K562 (cell line): ENCODE measurements around the gene PCSK7. TPM values are rescaled to one million over a fixed set of nuclear protein-coding genes. Genes with fewer than 3 reads are reported as not detected.

Experiments used
- CREB1 ChIP-seq, 2 experiments: sonication (generic) in 1 of 2; formaldehyde crosslinking in 1 of 2; IDR thresholded peaks; 2 replicates each; pipeline versions ENCODE4 v1.6.1 to v1.8.0; 2012 to 2022; ENCODE audit warnings: inconsistent platforms in 1 of 2, mild to moderate bottlenecking in 1 of 2, missing genetic modification reagents in 1 of 2, moderate library complexity in 1 of 2
- HDAC6 ChIP-seq: IDR thresholded peaks from 2 replicates; pipeline ENCODE4 v1.6.1; 2012; ENCODE audit warnings: low read depth, mild to moderate bottlenecking, control low read depth, inconsistent platforms, low read length, moderate library complexity
- NBN ChIP-seq: fragments of 450-650 bp; IDR thresholded peaks from 2 replicates; pipeline ENCODE4 v1.6.1; 2016; ENCODE audit warnings: low read depth, mild to moderate bottlenecking
- NR4A1 ChIP-seq, 2 experiments: fragments of 250-450 bp in 1 of 2; fragments of 450-650 bp in 1 of 2; sonication (Bioruptor Pico) in 1 of 2; IDR thresholded peaks; 2 replicates each; pipeline versions ENCODE4 v1.4.0 to v1.6.1; 2016 to 2020; ENCODE audit warnings: mild to moderate bottlenecking in 2 of 2, missing compliant biosample characterization in 1 of 2, missing genetic modification characterization in 1 of 2, moderate library complexity in 1 of 2
- ZNF239 ChIP-seq: fragments of 250-450 bp; sonication (Bioruptor Pico); IDR thresholded peaks from 2 replicates; pipeline ENCODE4 v1.4.0; 2020; ENCODE audit warnings: mild to moderate bottlenecking
- ZNF311 ChIP-seq: fragments of 250-450 bp; sonication (Bioruptor Pico); IDR thresholded peaks from 2 replicates; pipeline ENCODE4 v1.4.0; 2020; ENCODE audit warnings: mild to moderate bottlenecking, moderate library complexity
- ZNF766 ChIP-seq: fragments of 200-800 bp; sonication (Bioruptor generic); conservative IDR thresholded peaks from 2 replicates; pipeline ENCODE4 v1.6.1; 2016; ENCODE audit warnings: missing genetic modification characterization, missing compliant biosample characterization
- polyA plus RNA-seq, 8 experiments: library from polyadenylated mRNA; depleted of rRNA in 4 of 8; stranded (reverse) in 5 of 8; unstranded in 3 of 8; fragments of >200 nt; fragmentation: Nextera tagmentation in 2 of 8; fragmentation: Illumina TruSeq in 1 of 8; extraction: Ambion mirVana in 2 of 8; extraction: Trizol in 1 of 8; gene quantifications; 2 replicates each; pipeline versions ENCODE4 v1.2.1 to v1.2.3, GENCODE V29; 2011 to 2014; ENCODE audit warnings: inconsistent platforms in 1 of 8, missing spikeins in 1 of 8
- total RNA-seq, 7 experiments: library from RNA; depleted of rRNA in 6 of 7; stranded (reverse); fragments of >200 nt in 6 of 7; fragmentation: Illumina TruSeq in 2 of 7; extraction: Trizol in 2 of 7; gene quantifications; 2 replicates each; pipeline versions ENCODE4 v1.2.1 to v1.2.3, GENCODE V29; 2011 to 2021; ENCODE audit warnings: low replicate concordance in 1 of 7
- TF ChIP-seq, protein P1 (sequence below), 2 experiments: fragments of 450-650 bp; formaldehyde crosslinking in 1 of 2; IDR thresholded peaks; 2 replicates each; pipeline versions ENCODE4 v1.4.0 to v1.6.1; 2014 to 2020; ENCODE audit warnings: mild to moderate bottlenecking in 2 of 2, borderline replicate concordance in 1 of 2, low read depth in 1 of 2
- TF ChIP-seq, protein P2 (sequence below): fragments of 450-650 bp; formaldehyde crosslinking; conservative IDR thresholded peaks from 2 replicates; pipeline ENCODE4 v1.4.0; 2022; ENCODE audit warnings: mild to moderate bottlenecking, missing genetic modification characterization
- TF ChIP-seq, protein P3 (sequence below): fragments of 450-650 bp; IDR thresholded peaks from 2 replicates; pipeline ENCODE4 v1.7.1; 2018; ENCODE audit warnings: mild to moderate bottlenecking, low read depth; ENCODE audit not compliant: partially characterized antibody
- TF ChIP-seq, protein P4 (sequence below): fragments of 250-450 bp; sonication (Bioruptor Pico); IDR thresholded peaks from 2 replicates; pipeline ENCODE4 v1.4.0; 2020

The PCSK7 gene
- total and polyA plus RNA-seq, 9 of the 15 experiments (the other 6 are each of a cell fraction or from before 2014, with no cell fraction given), result 3.1 to 29.2 (median 15.6) TPM

DNA sequence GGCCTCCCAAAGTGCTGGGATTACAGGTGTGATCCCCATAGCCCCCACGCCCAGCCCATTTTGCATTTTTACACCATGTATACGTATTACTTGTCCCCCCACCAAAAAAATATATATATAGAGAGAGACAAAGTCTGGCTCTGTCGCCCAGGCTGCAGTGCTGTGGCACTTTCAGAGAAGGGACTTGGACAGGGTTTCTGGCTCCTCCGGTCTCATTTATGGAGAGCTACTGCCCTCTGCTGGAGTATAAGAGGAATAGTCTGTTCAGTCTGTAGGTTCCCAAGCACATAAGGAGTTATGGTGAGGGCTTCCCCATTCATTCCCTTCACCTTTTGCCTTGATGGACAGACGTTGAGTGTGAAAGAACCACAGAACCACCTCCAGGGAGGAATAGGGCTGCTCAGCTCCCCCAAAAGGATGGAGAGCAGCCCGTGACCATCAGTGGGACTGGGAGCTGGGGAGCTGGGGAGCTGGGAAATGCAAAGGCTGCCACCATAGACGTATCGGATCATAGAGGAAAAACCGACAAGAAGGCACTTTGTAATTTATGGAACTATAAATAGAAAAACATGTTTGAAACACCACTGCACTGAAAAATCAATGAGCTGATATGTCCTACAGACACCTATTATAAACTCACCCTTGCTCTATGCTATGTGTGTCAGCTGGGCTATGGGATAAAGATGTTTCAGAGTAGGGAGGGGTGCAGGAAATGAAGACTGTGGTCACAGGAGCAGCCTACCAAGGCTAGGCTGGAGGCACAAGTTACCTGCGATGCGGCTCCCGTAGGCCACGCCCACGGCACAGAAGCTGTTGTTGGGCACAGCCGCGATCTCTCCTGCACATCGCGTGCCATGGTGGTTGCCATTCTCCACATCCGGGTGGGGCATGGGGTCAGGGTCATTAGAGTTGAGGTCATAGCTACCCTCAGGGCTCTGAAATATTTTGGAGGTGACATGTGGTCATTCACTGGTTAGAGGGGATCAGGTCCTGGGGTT lies 5.2 kb downstream of the PCSK7 start (continued):
- TF ChIP-seq, protein P1, sequence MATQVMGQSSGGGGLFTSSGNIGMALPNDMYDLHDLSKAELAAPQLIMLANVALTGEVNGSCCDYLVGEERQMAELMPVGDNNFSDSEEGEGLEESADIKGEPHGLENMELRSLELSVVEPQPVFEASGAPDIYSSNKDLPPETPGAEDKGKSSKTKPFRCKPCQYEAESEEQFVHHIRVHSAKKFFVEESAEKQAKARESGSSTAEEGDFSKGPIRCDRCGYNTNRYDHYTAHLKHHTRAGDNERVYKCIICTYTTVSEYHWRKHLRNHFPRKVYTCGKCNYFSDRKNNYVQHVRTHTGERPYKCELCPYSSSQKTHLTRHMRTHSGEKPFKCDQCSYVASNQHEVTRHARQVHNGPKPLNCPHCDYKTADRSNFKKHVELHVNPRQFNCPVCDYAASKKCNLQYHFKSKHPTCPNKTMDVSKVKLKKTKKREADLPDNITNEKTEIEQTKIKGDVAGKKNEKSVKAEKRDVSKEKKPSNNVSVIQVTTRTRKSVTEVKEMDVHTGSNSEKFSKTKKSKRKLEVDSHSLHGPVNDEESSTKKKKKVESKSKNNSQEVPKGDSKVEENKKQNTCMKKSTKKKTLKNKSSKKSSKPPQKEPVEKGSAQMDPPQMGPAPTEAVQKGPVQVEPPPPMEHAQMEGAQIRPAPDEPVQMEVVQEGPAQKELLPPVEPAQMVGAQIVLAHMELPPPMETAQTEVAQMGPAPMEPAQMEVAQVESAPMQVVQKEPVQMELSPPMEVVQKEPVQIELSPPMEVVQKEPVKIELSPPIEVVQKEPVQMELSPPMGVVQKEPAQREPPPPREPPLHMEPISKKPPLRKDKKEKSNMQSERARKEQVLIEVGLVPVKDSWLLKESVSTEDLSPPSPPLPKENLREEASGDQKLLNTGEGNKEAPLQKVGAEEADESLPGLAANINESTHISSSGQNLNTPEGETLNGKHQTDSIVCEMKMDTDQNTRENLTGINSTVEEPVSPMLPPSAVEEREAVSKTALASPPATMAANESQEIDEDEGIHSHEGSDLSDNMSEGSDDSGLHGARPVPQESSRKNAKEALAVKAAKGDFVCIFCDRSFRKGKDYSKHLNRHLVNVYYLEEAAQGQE (IDR thresholded peaks at IDR 0.05; ENCODE audit: borderline replicate concordance), result peak; percentile 75; the same call in 1 of the 2 replicates
- TF ChIP-seq, protein P1 (CRISPR knock-in tag; IDR thresholded peaks at IDR 0.05; ENCODE audit: low read depth), result no peak
- TF ChIP-seq, protein P2, sequence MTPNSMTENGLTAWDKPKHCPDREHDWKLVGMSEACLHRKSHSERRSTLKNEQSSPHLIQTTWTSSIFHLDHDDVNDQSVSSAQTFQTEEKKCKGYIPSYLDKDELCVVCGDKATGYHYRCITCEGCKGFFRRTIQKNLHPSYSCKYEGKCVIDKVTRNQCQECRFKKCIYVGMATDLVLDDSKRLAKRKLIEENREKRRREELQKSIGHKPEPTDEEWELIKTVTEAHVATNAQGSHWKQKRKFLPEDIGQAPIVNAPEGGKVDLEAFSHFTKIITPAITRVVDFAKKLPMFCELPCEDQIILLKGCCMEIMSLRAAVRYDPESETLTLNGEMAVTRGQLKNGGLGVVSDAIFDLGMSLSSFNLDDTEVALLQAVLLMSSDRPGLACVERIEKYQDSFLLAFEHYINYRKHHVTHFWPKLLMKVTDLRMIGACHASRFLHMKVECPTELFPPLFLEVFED (CRISPR knock-in tag), result no peak
- TF ChIP-seq ZNF766 (CRISPR knock-in tag) (0 out of 2 replicates have a peak, but pooled peaks have one; percentile 32), ZNF239 (CRISPR knock-in tag) (no peak), HDAC6 (no peak), NBN (no peak; the same call in 1 of the 2 replicates), ZNF311 (CRISPR knock-in tag) (no peak), CREB1 (IDR thresholded peaks at IDR 0.05) (no peak), CREB1 (CRISPR knock-in tag; IDR thresholded peaks at IDR 0.05) (no peak), NR4A1 (CRISPR knock-in tag; IDR thresholded peaks at IDR 0.05) (no peak), NR4A1 (tag; IDR thresholded peaks at IDR 0.05) (no peak)
- TF ChIP-seq, protein P3, sequence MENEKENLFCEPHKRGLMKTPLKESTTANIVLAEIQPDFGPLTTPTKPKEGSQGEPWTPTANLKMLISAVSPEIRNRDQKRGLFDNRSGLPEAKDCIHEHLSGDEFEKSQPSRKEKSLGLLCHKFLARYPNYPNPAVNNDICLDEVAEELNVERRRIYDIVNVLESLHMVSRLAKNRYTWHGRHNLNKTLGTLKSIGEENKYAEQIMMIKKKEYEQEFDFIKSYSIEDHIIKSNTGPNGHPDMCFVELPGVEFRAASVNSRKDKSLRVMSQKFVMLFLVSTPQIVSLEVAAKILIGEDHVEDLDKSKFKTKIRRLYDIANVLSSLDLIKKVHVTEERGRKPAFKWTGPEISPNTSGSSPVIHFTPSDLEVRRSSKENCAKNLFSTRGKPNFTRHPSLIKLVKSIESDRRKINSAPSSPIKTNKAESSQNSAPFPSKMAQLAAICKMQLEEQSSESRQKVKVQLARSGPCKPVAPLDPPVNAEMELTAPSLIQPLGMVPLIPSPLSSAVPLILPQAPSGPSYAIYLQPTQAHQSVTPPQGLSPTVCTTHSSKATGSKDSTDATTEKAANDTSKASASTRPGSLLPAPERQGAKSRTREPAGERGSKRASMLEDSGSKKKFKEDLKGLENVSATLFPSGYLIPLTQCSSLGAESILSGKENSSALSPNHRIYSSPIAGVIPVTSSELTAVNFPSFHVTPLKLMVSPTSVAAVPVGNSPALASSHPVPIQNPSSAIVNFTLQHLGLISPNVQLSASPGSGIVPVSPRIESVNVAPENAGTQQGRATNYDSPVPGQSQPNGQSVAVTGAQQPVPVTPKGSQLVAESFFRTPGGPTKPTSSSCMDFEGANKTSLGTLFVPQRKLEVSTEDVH, result no peak
- TF ChIP-seq, protein P4, sequence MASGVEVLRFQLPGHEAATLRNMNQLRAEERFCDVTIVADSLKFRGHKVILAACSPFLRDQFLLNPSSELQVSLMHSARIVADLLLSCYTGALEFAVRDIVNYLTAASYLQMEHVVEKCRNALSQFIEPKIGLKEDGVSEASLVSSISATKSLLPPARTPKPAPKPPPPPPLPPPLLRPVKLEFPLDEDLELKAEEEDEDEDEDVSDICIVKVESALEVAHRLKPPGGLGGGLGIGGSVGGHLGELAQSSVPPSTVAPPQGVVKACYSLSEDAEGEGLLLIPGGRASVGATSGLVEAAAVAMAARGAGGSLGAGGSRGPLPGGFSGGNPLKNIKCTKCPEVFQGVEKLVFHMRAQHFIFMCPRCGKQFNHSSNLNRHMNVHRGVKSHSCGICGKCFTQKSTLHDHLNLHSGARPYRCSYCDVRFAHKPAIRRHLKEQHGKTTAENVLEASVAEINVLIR (CRISPR knock-in tag), result no peak
